ENCODE measurements around the gene FOXA3.
"Not testable (repeated sequence)": the region's sequence is repeated elsewhere in the genome, so short reads cannot be mapped to it uniquely, and the experiment has no call there.

The FOXA3 gene

DNA sequence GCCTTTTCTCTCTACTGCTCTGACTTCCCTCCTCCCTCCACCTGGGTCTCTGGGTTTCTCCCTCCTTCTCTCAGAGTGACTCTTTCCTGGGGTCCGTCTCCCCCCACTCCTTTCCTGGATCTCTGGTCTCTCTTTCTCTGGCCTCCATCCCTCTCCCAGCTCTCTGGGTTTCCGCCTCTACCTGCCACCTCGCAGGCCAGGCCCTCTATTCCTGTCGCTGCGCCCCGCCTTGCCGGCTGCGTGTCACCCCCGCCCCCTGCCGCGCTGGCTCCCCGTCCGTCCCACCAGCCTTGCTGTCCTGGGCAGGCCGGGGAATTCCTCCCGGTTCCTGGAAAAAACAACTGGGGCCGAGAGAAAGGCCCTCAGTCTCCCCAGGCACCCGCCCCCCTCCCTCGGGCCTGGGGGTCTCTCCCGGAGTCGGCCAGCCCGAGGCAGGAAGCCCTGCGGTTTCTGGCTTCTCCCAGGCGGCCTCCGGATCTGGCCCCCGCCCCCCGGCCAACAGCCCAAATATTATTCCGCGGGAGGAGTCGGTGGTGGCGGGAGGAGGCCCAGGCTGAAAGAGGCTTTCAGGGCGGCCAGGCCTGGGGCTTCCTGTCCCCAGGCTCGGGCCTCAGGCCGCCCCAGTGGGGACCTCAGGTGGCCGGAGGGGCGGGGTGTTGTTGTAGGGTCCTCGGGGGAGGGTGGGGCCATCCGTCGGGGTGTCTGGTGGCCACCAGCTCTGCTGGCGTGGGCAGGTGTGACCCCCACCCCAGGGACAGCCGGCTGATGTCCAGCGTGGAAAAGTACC lies 12.5 kb downstream of the FOXA3 start:
- DNase-seq, result no peak

GRCh38 chr19:45878043-45878794 lies 14.1 kb downstream of the FOXA3 start:
- DNase-seq, result no peak

- no peak for DNase-seq
These were observed 14.9 kb downstream of the FOXA3 start for GRCh38 chr19:45879055-45879454.

DNA sequence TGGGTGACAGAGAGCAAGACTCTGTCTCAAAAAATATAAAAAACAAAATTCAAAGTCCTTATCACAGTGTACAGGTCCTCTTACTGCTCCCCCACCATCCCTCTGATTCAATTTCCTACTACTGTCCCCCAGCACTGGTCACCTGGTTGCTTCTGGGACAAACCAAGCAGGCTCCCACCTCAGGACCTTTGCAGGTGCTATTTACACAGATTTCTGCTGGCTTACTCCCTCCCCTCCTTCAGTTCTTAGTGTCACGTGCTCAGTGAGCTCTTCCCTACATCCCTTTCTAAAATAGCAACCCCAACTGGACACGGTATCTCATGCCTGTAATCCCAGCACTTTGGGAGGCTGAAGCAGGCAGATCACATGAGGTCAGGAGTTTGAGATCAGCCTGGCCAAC lies 15.8 kb downstream of the FOXA3 start:
- DNase-seq, result no peak

- no peak for DNase-seq
These were observed 17.2 kb downstream of the FOXA3 start for GRCh38 chr19:45881082-45881908.

- no peak for DNase-seq
These were observed 17.9 kb downstream of the FOXA3 start for GRCh38 chr19:45881909-45882528.

DNA sequence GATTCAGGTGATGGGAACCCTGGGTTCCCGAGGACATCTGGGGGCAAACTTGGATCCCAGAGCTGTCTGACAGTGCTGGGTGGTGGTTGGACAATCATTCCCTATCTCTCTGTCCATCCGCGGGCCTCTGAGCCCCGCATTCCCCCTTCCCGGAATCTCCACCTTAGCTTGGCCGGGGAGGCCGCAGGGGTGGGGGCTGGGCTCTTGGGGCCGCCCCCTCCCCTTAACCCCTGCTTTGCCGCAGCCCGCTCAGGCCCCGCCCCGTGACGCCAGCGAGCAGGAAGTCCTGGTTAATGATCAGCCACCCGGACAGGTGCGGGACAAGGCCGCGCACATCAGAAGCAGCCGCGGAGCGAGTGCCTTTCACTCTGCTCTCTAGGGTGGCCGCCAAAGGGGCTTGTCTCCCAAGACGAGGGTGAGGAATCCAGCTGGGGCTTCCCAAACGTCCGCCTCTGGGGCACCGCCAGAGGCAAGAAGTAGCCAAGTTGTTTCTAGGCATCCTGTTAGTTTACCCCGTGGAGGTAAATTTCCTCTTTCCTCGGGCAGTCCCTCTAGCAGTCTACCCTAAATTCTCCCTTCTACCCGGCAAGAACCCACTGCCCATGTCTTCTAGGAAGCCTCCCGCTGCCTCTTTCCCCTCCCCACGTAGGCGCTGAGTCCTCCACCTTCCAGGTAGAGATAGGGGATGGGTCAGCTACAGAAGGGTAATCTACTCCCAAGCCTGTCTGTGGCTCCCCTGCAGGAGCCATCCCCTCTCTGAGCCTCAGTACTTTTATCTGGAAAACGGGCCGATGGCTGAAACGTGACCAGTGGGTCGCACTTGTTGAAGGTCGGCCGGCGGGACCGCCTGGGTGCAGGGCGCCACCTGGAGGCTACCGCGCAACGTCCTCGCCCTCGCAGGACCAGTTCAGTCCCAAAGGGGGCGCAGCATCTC lies 18.8 kb downstream of the FOXA3 start:
- peak; percentile 23 for DNase-seq

DNA sequence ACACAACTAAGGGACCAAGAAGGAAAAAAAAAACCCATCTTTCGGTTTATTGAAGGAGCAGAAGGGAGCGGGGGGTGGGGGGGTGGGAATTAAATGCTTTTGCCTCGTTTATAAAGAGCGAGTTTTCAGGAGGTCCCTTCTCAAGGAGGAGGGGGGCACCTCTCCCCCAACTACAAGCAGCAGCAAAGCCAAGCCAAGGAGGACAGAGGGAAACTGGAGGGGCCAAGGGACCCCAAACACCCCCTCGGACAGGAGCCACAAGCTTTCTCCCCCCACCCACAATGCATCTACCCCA lies 19.4 kb downstream of the FOXA3 start:
- DNase-seq, result no peak

GRCh38 chr19:45883881-45884681 lies 20.0 kb downstream of the FOXA3 start:
- DNase-seq, result no peak

GRCh38 chr19:45884682-45885555 lies 20.8 kb downstream of the FOXA3 start:
- peak; percentile 22 for DNase-seq

- DNase-seq, result peak; percentile 86
These were observed 21.7 kb downstream of the FOXA3 start, which contains the start of gene IRF2BP1 for GRCh38 chr19:45885556-45886426. Gene IRF2BP1 (minus strand): TSS chr19:45886141. CDS start chr19:45885774, 367 bp downstream.

DNA sequence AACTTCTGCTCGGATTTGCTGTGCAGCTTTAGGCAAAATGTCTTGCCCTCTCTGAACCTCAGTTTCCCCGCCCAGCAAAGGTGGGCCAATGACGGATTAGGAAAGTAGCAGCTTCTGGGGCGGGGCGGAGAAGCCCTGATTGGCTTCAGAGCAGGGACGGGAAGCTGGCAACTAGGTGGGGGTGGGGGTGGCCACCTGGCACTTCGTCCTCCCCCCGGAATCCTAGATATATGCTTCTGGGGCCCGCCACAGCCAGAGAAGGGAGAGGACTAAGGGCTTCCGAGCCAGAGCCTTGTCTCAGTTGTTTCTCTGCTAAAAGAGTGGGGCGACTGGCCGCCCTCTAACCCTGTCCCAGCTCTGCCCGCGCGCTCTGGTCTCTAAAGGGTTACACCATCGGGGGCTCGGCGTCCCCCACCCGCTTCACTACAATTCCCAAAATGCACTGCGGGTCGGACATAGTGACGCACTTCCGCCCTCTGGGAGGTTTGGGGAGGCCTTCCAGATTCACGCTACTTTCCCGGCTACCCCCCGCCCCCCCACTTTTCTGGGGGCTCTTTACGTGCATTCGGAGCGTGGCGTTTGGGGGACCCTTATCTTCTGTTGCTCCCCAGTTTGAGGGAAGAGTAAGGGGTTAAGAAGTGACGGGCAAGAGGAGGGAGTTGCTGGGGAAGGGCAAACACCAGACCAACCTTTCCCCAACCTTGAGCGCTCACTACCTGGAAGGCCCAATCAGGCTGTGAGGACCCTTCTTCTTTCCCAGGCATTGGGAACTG lies 22.5 kb downstream of the FOXA3 start:
- peak; percentile 90 for DNase-seq

DNA sequence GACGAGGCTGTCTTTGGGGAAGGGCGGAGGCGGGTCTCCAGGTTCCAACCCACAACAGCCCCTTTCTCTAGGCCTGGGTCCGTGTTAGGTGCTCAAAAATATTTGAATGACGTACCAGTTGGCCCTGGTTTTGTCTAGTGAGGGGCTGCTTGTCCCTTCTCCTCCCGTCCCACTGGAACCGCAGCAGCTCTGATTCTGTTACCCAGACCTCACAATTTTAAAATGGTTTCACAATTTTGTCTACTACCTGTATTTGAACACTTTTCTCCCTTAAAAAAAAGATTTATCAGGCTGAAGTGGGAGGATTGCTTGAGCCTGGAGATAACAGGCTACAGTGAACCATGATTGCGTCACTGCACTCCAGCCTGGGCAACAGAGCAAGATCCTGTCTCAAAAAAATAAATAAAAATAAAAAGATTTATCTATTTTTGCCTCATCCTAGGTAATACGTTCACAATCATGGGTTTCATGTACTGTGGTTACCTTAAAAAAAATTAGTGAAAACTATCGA lies 23.1 kb downstream of the FOXA3 start:
- DNase-seq, result no peak

DNA sequence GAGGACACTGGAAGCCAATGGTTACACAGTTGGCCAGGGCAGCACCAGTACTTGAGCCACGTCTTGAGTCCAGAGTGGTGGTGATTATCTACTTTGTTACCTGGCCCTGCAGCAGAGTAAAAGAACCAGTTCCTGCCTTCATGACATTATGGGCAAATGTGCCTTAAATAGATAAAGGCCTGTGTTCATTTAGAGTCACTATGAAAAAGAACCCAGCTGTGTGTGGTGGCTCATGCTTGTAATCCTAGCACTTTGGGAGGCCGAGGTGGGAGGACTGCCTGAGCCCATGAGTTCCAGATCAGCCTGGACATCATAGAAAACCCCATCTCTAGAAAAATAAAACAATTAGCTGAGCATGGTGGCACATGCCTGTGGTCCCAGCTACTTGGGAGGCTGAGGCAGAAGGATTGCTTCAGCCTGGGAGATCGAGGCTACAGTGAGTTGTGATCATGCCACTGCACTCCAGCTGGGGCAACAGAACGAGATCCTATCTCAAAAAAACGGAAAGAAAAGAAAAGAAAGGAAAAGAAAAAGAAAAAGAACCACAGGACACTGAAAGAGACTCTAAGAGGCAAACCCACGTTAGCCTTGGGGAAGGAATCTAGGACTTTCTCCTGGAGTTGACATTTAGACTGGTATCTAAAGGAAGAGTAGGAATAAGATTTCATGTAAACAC lies 25.2 kb downstream of the FOXA3 start:
- no peak for DNase-seq

- DNase-seq, result no peak
These were observed 26.8 kb downstream of the FOXA3 start for GRCh38 chr19:45890877-45891276.

DNA sequence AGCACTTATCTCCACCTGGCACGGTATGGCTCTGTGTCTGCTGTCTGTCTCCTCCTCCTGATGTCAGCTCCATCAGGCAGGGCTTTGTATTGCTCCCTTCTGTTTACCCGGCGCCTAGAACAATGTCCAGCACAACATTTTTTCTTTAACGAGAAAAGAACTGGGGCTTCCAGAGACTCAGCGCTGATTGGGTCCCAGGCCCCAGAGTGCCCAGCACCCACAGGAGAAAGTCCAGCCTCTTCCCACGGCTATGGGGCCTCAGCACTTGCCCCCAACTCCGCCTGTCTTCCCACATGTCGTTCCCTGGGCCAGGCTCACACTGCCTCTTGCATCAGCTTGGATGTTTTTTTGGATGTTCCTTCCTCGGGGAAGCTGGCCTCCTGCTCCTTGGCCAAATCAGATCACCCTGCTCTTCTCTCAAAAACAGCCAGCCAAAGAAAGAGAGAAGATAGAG lies 31.4 kb downstream of the FOXA3 start:
- DNase-seq, result no peak

DNA sequence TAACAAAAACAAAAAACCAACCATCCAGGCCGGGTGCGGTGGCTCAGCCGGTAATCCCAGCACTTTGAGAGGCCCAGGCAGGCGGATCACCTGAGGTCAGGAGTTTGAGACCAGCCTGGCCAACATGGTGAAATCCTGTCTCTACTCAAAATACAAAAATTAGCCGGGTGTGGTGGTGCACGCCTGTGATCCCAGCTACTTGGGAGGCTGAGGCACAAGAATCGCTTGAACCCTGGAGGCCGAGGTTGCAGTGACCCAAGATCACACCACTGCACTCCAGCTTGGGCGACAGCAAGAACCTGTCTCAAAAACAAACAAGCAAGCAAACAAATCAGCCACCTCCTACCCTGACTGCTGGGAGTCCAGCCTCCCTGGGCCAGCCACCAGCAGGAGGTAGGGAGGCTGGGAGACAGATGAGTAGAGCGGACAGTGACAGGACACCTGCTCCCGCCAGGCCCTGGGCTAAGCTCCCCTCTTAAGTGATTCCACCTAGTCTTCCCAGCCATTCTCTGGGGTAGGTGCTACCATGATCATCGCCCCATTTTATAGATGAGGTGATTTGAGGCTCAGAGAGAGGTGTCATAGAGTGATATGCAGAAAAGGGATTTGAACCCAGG lies 32.0 kb downstream of the FOXA3 start:
- DNase-seq, result not testable (repeated sequence)

Measured in NCI-H446 treated with DMSO at 0.1 percent for 48 hours (cell line).